ENCODE data around the gene TEAD1. TPM values are rescaled to one million over a fixed set of nuclear protein-coding genes. Genes with fewer than 3 reads are reported as not detected.
"Not testable (repeated sequence)": the region's sequence is repeated elsewhere in the genome, so short reads cannot be mapped to it uniquely, and the experiment has no call there.

TEAD1 gene
- total and polyA plus RNA-seq, 2 donors (not counting 1 experiment from before 2014, with no cell fraction given) = 88.6 to 121 TPM

DNA sequence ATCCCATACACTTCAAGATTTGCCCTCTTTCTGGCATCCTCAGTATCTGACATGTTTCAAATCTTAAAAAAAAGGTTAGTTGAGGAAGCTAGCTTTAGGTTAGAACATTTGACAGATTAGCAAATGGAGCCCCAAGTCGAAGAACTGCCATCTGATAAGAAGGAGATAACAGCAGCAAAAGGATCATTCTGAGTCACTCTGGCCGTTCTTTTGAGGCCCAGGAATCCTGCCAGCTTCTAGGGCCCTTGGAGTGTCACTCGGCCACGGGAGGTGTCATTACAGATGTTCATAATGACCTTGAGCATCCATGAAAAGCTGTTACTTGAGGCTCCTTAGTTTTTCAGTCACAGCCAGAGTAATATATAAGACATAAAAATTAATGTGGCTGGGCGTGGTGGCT, 202.8 kb downstream of the TEAD1 start:
- Histone ChIP-seq H3K4me2 (ENCODE audit: extremely low read depth, insufficient read depth, low read length) (no peak overlapping the region), H3K27me3 (ENCODE audit: control insufficient read depth, insufficient read depth, low read length) (no peaks in the 10 kb centered on the region), H3K4me3 (replicated peaks in 1 of 4; ENCODE audit: control extremely low read depth in 1 of 4, insufficient read depth in 1 of 4, low read depth in 3 of 4, low read length in 4 of 4) (no peak overlapping the region), H2AFZ (ENCODE audit: low read length) (no peak overlapping the region), H3K36me3 (ENCODE audit: control insufficient read depth, insufficient read depth, low read length) (peaks cover 21% of the 10 kb centered on the region), H3K27ac (ENCODE audit: insufficient read depth, low read length) (no peak overlapping the region), H3K9me3 (ENCODE audit: control insufficient read depth, insufficient read depth, low read depth, low read length) (no peaks in the 10 kb centered on the region), H3K9ac (ENCODE audit: insufficient read depth, low read length) (no peak overlapping the region), H3K4me1 (ENCODE audit: control insufficient read depth, extremely low read depth, insufficient read depth, low read length) (peaks cover 2% of the 10 kb centered on the region), H3K79me2 (ENCODE audit: control insufficient read depth, insufficient read depth, low read length) (peaks cover 28% of the 10 kb centered on the region), H4K20me1 (ENCODE audit: control insufficient read depth, extremely low read depth, insufficient read depth, low read length) (no peaks in the 10 kb centered on the region)
- TF ChIP-seq EZH2 (IDR thresholded peaks at IDR 0.05; ENCODE audit: low read length, missing control alignments) = no peak
- TF ChIP-seq, protein P1, sequence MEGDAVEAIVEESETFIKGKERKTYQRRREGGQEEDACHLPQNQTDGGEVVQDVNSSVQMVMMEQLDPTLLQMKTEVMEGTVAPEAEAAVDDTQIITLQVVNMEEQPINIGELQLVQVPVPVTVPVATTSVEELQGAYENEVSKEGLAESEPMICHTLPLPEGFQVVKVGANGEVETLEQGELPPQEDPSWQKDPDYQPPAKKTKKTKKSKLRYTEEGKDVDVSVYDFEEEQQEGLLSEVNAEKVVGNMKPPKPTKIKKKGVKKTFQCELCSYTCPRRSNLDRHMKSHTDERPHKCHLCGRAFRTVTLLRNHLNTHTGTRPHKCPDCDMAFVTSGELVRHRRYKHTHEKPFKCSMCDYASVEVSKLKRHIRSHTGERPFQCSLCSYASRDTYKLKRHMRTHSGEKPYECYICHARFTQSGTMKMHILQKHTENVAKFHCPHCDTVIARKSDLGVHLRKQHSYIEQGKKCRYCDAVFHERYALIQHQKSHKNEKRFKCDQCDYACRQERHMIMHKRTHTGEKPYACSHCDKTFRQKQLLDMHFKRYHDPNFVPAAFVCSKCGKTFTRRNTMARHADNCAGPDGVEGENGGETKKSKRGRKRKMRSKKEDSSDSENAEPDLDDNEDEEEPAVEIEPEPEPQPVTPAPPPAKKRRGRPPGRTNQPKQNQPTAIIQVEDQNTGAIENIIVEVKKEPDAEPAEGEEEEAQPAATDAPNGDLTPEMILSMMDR (conservative IDR thresholded peaks at IDR 0.05 in 1 of 2, IDR thresholded peaks at IDR 0.05 in 1 of 2; ENCODE audit: low read depth in 1 of 2, low read length in 2 of 2) = no peak
- DNase-seq (ENCODE audit: low read depth in 2 of 2) = no peak

DNA sequence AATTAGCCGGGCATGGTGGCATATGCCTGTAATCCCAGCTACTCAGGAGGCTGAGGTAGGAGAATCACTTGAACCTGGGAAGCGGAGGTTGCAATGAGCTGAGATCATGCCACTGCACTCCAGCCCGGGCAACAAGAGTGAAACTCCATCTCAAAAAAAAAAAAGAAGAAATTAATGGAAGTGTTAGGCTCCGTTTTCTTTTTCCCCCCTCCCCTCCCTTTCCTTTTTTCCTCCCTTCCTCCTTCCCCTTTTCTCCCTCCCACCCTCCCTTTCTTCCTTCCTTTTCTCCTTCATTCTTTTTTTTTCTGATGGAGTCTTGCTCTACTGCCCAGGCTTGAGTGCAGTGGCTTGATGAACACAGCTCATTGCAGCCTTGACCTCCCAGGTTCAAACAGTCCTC, 203.3 kb downstream of the TEAD1 start:
- H2AFZ ChIP-seq (ENCODE audit: low read length); H3K9me3 ChIP-seq (ENCODE audit: control insufficient read depth, insufficient read depth, low read depth, low read length); H3K4me3 ChIP-seq (replicated peaks in 1 of 4; ENCODE audit: control extremely low read depth in 1 of 4, insufficient read depth in 1 of 4, low read depth in 3 of 4, low read length in 4 of 4); H3K27ac ChIP-seq (ENCODE audit: insufficient read depth, low read length); H4K20me1 ChIP-seq (ENCODE audit: control insufficient read depth, extremely low read depth, insufficient read depth, low read length); H3K27me3 ChIP-seq (ENCODE audit: control insufficient read depth, insufficient read depth, low read length); H3K4me2 ChIP-seq (ENCODE audit: extremely low read depth, insufficient read depth, low read length); DNase-seq (ENCODE audit: low read depth in 2 of 2); H3K4me1 ChIP-seq (ENCODE audit: control insufficient read depth, extremely low read depth, insufficient read depth, low read length); H3K9ac ChIP-seq (ENCODE audit: insufficient read depth, low read length): not testable (repeated sequence)
- Histone ChIP-seq H3K36me3 (ENCODE audit: control insufficient read depth, insufficient read depth, low read length) (peaks cover 24% of the 10 kb centered on the region), H3K79me2 (ENCODE audit: control insufficient read depth, insufficient read depth, low read length) (peaks cover 28% of the 10 kb centered on the region)

- H3K27ac ChIP-seq (ENCODE audit: insufficient read depth, low read length) = no peak overlapping the region
- H3K4me3 ChIP-seq (replicated peaks in 1 of 4; ENCODE audit: control extremely low read depth in 1 of 4, insufficient read depth in 1 of 4, low read depth in 3 of 4, low read length in 4 of 4) = no peak overlapping the region
- H3K9ac ChIP-seq (ENCODE audit: insufficient read depth, low read length) = no peak overlapping the region
- H2AFZ ChIP-seq (ENCODE audit: low read length) = no peak overlapping the region
- peaks cover 2% of the 10 kb centered on the region for H3K4me1 ChIP-seq (ENCODE audit: control insufficient read depth, extremely low read depth, insufficient read depth, low read length)
- H3K79me2 ChIP-seq (ENCODE audit: control insufficient read depth, insufficient read depth, low read length) = peaks cover 16% of the 10 kb centered on the region
- H3K36me3 ChIP-seq (ENCODE audit: control insufficient read depth, insufficient read depth, low read length) = peaks cover 32% of the 10 kb centered on the region
- no peak for DNase-seq (ENCODE audit: low read depth in 2 of 2)
- no peaks in the 10 kb centered on the region for H4K20me1 ChIP-seq (ENCODE audit: control insufficient read depth, extremely low read depth, insufficient read depth, low read length)
- H3K27me3 ChIP-seq (ENCODE audit: control insufficient read depth, insufficient read depth, low read length) = no peaks in the 10 kb centered on the region
- no peak overlapping the region for H3K4me2 ChIP-seq (ENCODE audit: extremely low read depth, insufficient read depth, low read length)
- no peaks in the 10 kb centered on the region for H3K9me3 ChIP-seq (ENCODE audit: control insufficient read depth, insufficient read depth, low read depth, low read length)
- TF ChIP-seq EZH2 (IDR thresholded peaks at IDR 0.05; ENCODE audit: low read length, missing control alignments) = no peak
- TF ChIP-seq, protein P1 (conservative IDR thresholded peaks at IDR 0.05 in 1 of 2, IDR thresholded peaks at IDR 0.05 in 1 of 2; ENCODE audit: low read depth in 1 of 2, low read length in 2 of 2) = no peak
These were observed 206.1 kb downstream of the TEAD1 start for GRCh38 chr11:12880327-12880726.

Data from fibroblast of lung (primary cell).